OCI-LY3 (cell line): Measurements from ENCODE around the gene SSUH2.

ENCODE experiments used
- CTCF ChIP-seq: fragments of 200-600, 300-600 bp; sonication (generic); IDR thresholded peaks from 2 replicates; pipeline ENCODE4 v1.5.1; 2014; ENCODE audit warnings: antibody characterized with exemption, low read length, low read depth
- EZH2phosphoT487 ChIP-seq: fragments of 200-600 bp; shearing (Covaris generic); IDR thresholded peaks from 2 replicates; pipeline ENCODE4 v1.6.1; 2018; ENCODE audit warnings: antibody characterized with exemption, mixed run types, low read depth

DNA sequence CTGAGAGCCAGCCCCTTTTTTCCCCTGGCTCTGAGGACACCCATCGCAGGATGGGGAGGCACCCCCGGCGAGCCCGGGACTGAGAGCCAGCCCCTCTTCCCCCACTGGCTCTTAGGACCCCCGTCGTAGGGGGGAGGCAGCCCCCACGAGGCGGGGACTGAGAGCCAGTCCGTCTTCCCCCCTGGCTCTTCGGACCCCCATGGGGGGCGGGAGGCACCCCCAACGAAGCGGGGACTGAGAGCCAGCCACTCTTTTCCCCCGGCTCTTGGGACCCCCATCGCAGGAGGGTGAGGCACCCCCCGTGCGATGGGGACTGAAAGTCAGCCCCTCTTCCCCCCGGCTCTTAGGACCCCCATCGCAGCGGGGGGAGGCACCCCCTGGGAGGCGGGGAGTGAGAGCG is 36.8 kb upstream of the SSUH2 start:
- TF ChIP-seq CTCF (no peak), EZH2phosphoT487 (no peak)
